ENCODE results near the gene NTN5.

Gene NTN5

GRCh38 chr19:48615231-48616040 lies 57.4 kb downstream of the NTN5 start:
- H3K36me3 ChIP-seq (ENCODE audit: insufficient read depth, low read length) = peaks cover 29% of the 10 kb centered on the region
- H3K27me3 ChIP-seq (ENCODE audit: control insufficient read depth in 1 of 2, insufficient read depth in 2 of 2, low read length in 2 of 2) = no peaks in the 10 kb centered on the region
- H3K4me1 ChIP-seq (ENCODE audit: insufficient read depth, low read length) = peaks cover 23% of the 10 kb centered on the region
- no peaks in the 10 kb centered on the region for H3K9me3 ChIP-seq (ENCODE audit: low read length)
- no peak overlapping the region for H3K27ac ChIP-seq (ENCODE audit: low read depth, low read length)
- no peak overlapping the region for H3K4me3 ChIP-seq (ENCODE audit: low read depth in 1 of 2, low read length in 2 of 2)
- no peak overlapping the region for H3K9ac ChIP-seq (ENCODE audit: low read length)

GRCh38 chr19:48614436-48615230 lies 58.2 kb downstream of the NTN5 start, which contains the start of gene FAM83E:
TSS of gene FAM83E (minus strand) at chr19:48615076. CDS start at chr19:48613372, 1,704 bp downstream.
- Histone ChIP-seq H3K9me3 (ENCODE audit: low read length) (no peaks in the 10 kb centered on the region), H3K27ac (ENCODE audit: low read depth, low read length) (no peak within 1 kb of the TSS), H3K4me3 (ENCODE audit: low read depth in 1 of 2, low read length in 2 of 2) (no peak within 1 kb of the TSS), H3K36me3 (ENCODE audit: insufficient read depth, low read length) (peaks cover 29% of the 10 kb centered on the region), H3K9ac (ENCODE audit: low read length) (no peak within 1 kb of the TSS), H3K4me1 (ENCODE audit: insufficient read depth, low read length) (peaks cover 21% of the 10 kb centered on the region), H3K27me3 (ENCODE audit: control insufficient read depth in 1 of 2, insufficient read depth in 2 of 2, low read length in 2 of 2) (no peaks in the 10 kb centered on the region)

GRCh38 chr19:48613852-48614435 lies 58.9 kb downstream of the NTN5 start:
- no peak overlapping the region for H3K9ac ChIP-seq (ENCODE audit: low read length)
- no peaks in the 10 kb centered on the region for H3K9me3 ChIP-seq (ENCODE audit: low read length)
- H3K27ac ChIP-seq (ENCODE audit: low read depth, low read length) = no peak overlapping the region
- H3K4me3 ChIP-seq (ENCODE audit: low read depth in 1 of 2, low read length in 2 of 2) = no peak overlapping the region
- peaks cover 29% of the 10 kb centered on the region for H3K36me3 ChIP-seq (ENCODE audit: insufficient read depth, low read length)
- H3K4me1 ChIP-seq (ENCODE audit: insufficient read depth, low read length) = peaks cover 19% of the 10 kb centered on the region
- H3K27me3 ChIP-seq (ENCODE audit: control insufficient read depth in 1 of 2, insufficient read depth in 2 of 2, low read length in 2 of 2) = no peaks in the 10 kb centered on the region

- H3K27ac ChIP-seq (ENCODE audit: low read depth, low read length) = no peak overlapping the region
- no peaks in the 10 kb centered on the region for H3K27me3 ChIP-seq (ENCODE audit: control insufficient read depth in 1 of 2, insufficient read depth in 2 of 2, low read length in 2 of 2)
- H3K4me3 ChIP-seq (ENCODE audit: low read depth in 1 of 2, low read length in 2 of 2) = no peak overlapping the region
- H3K9ac ChIP-seq (ENCODE audit: low read length) = no peak overlapping the region
- peaks cover 29% of the 10 kb centered on the region for H3K36me3 ChIP-seq (ENCODE audit: insufficient read depth, low read length)
- H3K9me3 ChIP-seq (ENCODE audit: low read length) = no peaks in the 10 kb centered on the region
- peaks cover 17% of the 10 kb centered on the region for H3K4me1 ChIP-seq (ENCODE audit: insufficient read depth, low read length)
Observed at GRCh38 chr19:48613024-48613851, 59.6 kb downstream of the NTN5 start.

- Histone ChIP-seq H3K36me3 (ENCODE audit: insufficient read depth, low read length) (peaks cover 21% of the 10 kb centered on the region), H3K9ac (ENCODE audit: low read length) (no peak overlapping the region), H3K4me3 (ENCODE audit: low read depth in 1 of 2, low read length in 2 of 2) (no peak overlapping the region), H3K9me3 (ENCODE audit: low read length) (no peaks in the 10 kb centered on the region), H3K27ac (ENCODE audit: low read depth, low read length) (no peak overlapping the region), H3K27me3 (ENCODE audit: control insufficient read depth in 1 of 2, insufficient read depth in 2 of 2, low read length in 2 of 2) (no peaks in the 10 kb centered on the region), H3K4me1 (ENCODE audit: insufficient read depth, low read length) (peaks cover 4% of the 10 kb centered on the region)
Observed at GRCh38 chr19:48611872-48612271, 60.9 kb downstream of the NTN5 start.
